ENCODE results near the gene PDZD2.
A peak's percentile ranks its signal among the peaks of the same experiment; 100 is the strongest.
"Not testable (repeated sequence)": the region's sequence is repeated elsewhere in the genome, so short reads cannot be mapped to it uniquely, and the experiment has no call there.

The PDZD2 gene

GRCh38 chr5:31639481-31640411 lies 815 bp downstream of the PDZD2 start:
- DNase-seq = no peak

GRCh38 chr5:31640573-31640972 lies 1.6 kb downstream of the PDZD2 start:
- DNase-seq = no peak

GRCh38 chr5:31641059-31641458 lies 2.1 kb downstream of the PDZD2 start:
- DNase-seq = no peak

- DNase-seq = no peak
Measured at GRCh38 chr5:31641575-31641974, 2.6 kb downstream of the PDZD2 start.

DNA sequence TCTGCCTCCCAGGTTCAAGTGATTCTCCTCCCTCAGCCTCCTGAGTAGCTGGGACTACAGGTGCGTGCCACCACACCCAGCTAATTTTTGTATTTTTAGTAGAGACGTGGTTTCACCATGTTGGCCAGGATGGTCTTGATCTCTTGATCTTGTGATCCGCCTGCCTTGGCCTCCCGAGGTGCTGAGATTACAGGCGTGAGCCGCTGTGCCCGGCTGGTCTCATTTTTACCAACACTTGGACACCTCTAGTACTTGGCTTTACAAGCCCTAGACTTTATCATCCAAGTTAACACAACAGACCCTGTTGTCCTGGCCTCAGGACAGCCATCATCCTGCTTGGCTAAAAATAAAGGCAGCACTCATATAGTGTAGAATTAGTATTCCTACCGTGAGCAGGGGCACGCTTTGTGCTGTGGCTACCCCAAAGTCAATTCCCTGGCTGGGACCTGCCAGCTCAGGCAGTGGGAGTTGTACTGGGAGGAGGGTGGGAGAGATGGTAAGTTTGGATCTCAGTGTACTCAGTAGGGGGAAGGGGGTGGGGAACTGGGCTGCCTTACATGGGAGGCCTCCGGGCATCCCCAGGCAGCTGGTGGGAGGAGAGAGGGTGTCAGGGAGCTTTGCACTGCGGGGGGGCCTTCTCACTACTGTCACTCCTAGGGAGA lies 6.6 kb downstream of the PDZD2 start:
- no peak for DNase-seq

- DNase-seq = no peak
Measured at GRCh38 chr5:31648326-31648725, 9.4 kb downstream of the PDZD2 start.

GRCh38 chr5:31651241-31651640 lies 12.3 kb downstream of the PDZD2 start:
- no peak for DNase-seq

DNA sequence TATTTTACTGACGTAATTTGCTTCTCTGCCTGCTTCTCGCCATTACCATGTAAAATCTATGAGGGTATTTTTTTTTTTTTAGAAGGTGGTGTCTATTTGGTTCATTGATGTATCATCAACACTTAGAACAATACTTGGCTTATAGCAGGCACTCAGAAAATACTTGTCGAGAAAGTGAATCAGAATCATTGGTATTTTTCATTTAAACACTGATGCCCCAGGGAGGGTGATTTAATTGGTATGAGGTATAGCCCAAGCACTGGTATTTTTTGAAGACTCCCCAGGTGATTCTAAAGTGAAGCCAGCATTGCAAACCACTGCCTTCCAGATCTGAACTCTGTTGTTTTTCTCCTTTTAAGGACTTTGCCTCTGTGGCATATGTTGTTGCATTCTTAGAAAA lies 16.6 kb downstream of the PDZD2 start:
- DNase-seq = no peak

GRCh38 chr5:31656806-31657205 lies 17.9 kb downstream of the PDZD2 start:
- no peak for DNase-seq

DNA sequence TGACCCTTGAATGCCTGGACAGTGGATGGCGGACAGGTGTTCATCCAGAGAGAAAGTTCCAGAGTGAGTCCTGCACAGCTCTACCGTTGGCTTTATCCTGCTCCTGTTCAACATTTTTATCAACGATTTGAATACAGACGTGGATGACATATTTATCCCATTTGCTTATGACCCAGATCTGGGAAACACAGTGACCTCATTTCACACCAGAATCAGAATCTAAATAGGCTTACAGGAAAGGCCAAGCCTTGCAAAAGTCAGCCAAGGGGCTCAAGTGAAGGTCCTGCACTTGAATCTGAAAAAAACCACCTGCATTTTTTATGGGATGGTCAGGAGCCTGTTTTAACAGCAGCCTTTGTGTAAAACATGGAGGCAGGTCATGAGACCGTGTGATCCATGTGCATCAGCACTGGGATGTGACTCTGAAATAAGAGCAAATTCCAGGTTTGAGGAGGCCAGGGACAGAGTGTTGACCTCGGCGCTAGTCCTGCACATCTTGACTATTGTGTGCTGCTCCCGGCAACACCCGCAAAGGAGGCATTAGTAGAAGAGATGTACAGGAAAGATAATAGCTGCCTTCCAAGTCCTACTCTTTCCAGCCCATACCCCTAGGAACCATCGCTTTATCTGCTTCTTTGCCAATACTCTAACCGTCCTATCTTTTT lies 18.5 kb downstream of the PDZD2 start:
- DNase-seq = no peak

- no peak for DNase-seq
Measured at GRCh38 chr5:31661257-31661656, 22.3 kb downstream of the PDZD2 start.

DNA sequence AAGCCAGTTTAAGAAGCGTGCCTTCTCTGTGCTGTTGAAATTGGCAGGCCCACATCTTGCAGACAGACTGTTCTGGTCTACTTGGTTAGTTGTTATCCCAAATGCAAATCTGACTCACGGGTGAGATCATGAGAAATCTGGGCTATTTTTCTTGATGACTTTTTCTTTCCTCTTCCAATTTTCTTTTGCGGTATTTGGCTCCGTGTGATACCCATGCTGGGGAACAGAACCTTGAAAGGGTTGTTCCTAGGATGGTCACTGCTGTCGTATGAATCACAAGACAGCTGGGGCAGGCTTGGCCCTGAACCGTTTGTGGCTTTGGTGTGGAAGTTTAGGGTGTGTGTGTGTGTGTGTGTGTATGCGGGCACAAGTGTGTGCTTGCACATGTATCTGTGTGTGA lies 24.6 kb downstream of the PDZD2 start:
- no peak for DNase-seq

GRCh38 chr5:31664566-31664965 lies 25.6 kb downstream of the PDZD2 start:
- peak; percentile 8 for DNase-seq

DNA sequence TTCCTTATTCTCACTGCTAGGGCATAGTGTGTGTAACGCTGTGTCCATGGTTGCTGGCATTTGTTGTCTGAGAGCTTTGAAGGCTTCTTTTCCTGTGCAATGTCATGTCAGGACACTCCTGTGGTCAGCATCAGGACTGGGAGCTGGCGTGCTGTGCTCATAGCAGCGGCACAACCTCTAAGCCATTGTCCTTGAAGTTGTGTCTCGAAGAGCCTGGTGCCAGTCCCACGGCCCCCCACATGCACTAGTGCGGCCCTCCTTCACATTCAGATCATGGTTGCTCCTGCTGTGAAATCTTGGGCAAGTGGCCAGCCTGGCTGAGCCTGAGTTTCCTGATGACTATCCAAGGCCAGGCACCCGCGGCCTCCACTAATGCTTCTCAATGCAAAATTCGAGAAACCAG lies 32.4 kb downstream of the PDZD2 start:
- no peak for DNase-seq

GRCh38 chr5:31674371-31674951 lies 35.5 kb downstream of the PDZD2 start:
- DNase-seq = no peak

GRCh38 chr5:31675472-31675871 lies 36.5 kb downstream of the PDZD2 start:
- DNase-seq = no peak

DNA sequence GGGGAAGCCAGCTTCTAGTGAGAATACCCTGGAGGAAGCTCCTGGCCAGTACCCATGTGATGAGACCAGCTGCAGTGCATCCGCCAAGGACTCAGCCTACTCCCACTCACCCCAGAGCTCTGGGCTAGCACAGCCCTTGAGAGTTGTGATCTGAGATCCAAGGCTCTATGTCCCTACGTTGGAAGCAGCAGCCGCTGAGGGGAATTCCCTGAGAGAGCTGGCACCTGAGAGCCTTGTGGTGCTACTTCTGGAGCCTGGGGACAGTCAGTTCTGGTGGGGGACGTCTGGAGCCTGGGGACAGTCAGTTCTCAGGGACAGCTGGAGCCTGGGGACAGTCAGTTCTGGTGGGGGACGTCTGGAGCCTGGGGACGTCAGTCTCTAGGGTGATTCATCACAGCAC lies 39.2 kb downstream of the PDZD2 start:
- DNase-seq = no peak

DNA sequence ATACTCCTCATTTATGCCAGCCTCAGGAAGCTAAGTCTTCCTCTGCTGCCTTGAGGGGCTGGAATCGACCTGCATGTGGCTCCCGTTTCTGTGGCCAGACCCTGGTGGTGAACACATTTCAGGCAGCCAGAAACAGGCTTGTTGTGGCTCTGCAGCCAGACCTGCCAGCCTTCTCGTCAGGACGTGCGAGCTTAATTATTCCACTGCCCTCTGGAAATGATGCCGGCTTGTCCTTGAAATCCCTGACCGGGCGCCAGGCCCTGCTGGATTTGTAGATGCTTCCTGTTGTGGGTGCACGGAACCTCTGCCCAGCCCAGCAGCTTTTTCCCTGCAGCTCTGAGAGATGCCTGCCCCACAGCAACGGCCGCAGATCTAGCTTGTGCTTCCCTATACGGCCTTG lies 41.6 kb downstream of the PDZD2 start:
- no peak for DNase-seq

- DNase-seq = no peak
Measured at GRCh38 chr5:31682025-31682424, 43.1 kb downstream of the PDZD2 start.

DNA sequence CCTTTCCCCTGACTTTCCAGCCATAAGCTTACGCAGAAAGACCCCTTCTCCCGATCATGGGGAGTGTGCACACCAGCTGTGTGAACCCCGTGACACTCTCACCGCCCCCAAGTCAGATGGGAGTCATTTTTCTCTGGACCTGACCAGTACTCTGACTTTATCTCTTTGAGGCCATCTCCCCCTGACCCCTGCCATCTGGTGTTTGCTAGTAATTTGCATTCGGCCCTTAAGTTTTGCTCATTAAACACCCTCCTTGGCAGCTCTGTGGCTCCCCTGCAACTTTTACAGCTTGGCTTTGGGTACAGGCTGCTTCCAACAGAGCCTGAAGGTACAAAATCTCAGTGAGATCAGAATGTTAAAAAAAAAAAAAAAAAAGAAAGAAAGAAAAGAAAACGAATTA lies 43.9 kb downstream of the PDZD2 start:
- DNase-seq = no peak

- DNase-seq = no peak
Measured at GRCh38 chr5:31688515-31689092, 49.7 kb downstream of the PDZD2 start.

GRCh38 chr5:31691408-31691807 lies 52.5 kb downstream of the PDZD2 start:
- not testable (repeated sequence) for DNase-seq

All from activated CD4-positive, alpha-beta T cell treated with anti-CD3 and anti-CD28 coated beads for 48 hours (primary cell).